ENCODE results near the gene BCL7C.

GRCh38 chr16:30903596-30903995, 9.7 kb upstream of the BCL7C start:
- no peak for TF ChIP-seq CTCF (IDR thresholded peaks at IDR 0.05; ENCODE audit: poor library complexity, severe bottlenecking)
- TF ChIP-seq EZH2 (IDR thresholded peaks at IDR 0.05; ENCODE audit: borderline replicate concordance, insufficient read depth, low read length, poor library complexity, severe bottlenecking): no peak
- TF ChIP-seq EP300 (conservative IDR thresholded peaks at IDR 0.05; ENCODE audit: poor library complexity, severe bottlenecking): no peak
- TF ChIP-seq REST (IDR thresholded peaks at IDR 0.05; ENCODE audit: borderline replicate concordance): no peak
- no peak for TF ChIP-seq POLR2AphosphoS5 (IDR thresholded peaks at IDR 0.05)
- TF ChIP-seq TAF1 (IDR thresholded peaks at IDR 0.05; ENCODE audit: low read depth): no peak

Data from neural cell (in vitro differentiated cells).